ENCODE results near the gene TEAD1.

The TEAD1 gene

DNA sequence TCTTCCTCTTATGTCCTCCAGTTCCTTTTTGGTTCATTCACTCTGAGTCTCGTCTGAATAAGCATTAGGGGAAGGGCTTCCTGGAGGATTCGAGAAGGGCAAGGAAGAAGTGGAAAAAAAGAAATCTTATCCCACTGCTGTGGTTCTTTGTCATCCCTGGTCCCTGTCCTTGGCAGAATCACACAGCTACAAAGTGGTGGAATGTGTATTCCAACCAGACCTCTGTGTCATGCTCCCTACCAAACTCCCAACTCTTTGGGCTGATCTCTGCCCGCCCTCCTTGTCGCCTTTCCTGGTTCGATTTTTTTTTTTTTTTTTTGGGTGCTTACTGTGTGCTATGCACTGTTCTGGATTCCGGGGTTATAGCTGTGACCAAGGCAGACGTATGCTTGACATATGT, 61.0 kb downstream of the TEAD1 start:
- TF ChIP-seq, protein P1, sequence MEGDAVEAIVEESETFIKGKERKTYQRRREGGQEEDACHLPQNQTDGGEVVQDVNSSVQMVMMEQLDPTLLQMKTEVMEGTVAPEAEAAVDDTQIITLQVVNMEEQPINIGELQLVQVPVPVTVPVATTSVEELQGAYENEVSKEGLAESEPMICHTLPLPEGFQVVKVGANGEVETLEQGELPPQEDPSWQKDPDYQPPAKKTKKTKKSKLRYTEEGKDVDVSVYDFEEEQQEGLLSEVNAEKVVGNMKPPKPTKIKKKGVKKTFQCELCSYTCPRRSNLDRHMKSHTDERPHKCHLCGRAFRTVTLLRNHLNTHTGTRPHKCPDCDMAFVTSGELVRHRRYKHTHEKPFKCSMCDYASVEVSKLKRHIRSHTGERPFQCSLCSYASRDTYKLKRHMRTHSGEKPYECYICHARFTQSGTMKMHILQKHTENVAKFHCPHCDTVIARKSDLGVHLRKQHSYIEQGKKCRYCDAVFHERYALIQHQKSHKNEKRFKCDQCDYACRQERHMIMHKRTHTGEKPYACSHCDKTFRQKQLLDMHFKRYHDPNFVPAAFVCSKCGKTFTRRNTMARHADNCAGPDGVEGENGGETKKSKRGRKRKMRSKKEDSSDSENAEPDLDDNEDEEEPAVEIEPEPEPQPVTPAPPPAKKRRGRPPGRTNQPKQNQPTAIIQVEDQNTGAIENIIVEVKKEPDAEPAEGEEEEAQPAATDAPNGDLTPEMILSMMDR (IDR thresholded peaks at IDR 0.05; ENCODE audit: low read depth, low read length): no peak

GRCh38 chr11:12737024-12737423, 62.8 kb downstream of the TEAD1 start:
- TF ChIP-seq, protein P1 (IDR thresholded peaks at IDR 0.05; ENCODE audit: low read depth, low read length): no peak
- Histone ChIP-seq H3K9me3 (no peaks in the 10 kb centered on the region), H3K4me1 (peaks cover 3% of the 10 kb centered on the region), H3K27me3 (no peaks in the 10 kb centered on the region), H3K4me3 (ENCODE audit: low read depth, low read length) (no peak overlapping the region), H3K36me3 (no peaks in the 10 kb centered on the region; the same call in 1 of the 2 replicates)
- DNase-seq: no peak

More for the DNA sequence above, 61.0 kb downstream of the TEAD1 start:
- Histone ChIP-seq H3K36me3 (no peaks in the 10 kb centered on the region; the same call in 1 of the 2 replicates), H3K4me1 (peaks cover 3% of the 10 kb centered on the region), H3K27me3 (no peaks in the 10 kb centered on the region), H3K9me3 (no peaks in the 10 kb centered on the region), H3K4me3 (ENCODE audit: low read depth, low read length) (no peak overlapping the region)
- DNase-seq: no peak

GRCh38 chr11:12741671-12742216, 67.5 kb downstream of the TEAD1 start:
- Histone ChIP-seq H3K9me3 (no peaks in the 10 kb centered on the region), H3K27me3 (no peaks in the 10 kb centered on the region), H3K4me3 (ENCODE audit: low read depth, low read length) (no peak overlapping the region), H3K4me1 (peaks cover 5% of the 10 kb centered on the region; the same call in 1 of the 2 replicates), H3K36me3 (no peaks in the 10 kb centered on the region)
- TF ChIP-seq, protein P1 (IDR thresholded peaks at IDR 0.05; ENCODE audit: low read depth, low read length): no peak
- no peak for DNase-seq

DNA sequence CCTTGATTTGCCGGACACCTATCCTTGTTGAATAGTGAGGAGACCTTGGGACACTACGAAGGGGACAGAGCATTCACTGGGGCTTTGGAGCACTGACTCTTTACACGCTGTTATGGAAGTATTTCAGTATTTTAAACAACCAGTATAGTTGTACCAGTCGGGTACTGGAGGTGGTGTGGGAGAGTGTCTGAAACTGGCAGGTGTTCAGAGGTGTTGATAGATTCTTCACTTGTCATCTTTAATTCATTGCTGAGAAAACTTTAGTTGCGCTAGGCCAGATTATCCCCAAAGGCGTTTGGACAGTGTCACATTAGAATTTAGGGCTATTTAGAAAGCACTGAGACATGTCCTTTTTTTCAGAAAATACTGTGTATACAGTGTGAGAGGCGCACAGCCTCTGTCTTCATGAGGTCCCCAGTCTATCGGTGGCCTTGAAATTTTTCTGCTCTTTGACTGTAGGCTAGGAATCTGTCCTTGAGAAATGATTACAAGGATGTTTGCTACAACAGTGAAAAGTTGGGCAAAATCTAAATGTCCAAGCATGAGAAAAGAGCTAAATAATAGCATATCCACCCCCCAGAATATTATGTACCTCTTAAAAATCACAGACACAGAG, 69.7 kb downstream of the TEAD1 start:
- Histone ChIP-seq H3K36me3 (no peaks in the 10 kb centered on the region), H3K9me3 (no peaks in the 10 kb centered on the region), H3K4me1 (peaks cover 7% of the 10 kb centered on the region; the same call in 1 of the 2 replicates), H3K27me3 (no peaks in the 10 kb centered on the region), H3K4me3 (ENCODE audit: low read depth, low read length) (no peak overlapping the region)
- DNase-seq: no peak
- TF ChIP-seq, protein P1 (IDR thresholded peaks at IDR 0.05; ENCODE audit: low read depth, low read length): no peak

DNA sequence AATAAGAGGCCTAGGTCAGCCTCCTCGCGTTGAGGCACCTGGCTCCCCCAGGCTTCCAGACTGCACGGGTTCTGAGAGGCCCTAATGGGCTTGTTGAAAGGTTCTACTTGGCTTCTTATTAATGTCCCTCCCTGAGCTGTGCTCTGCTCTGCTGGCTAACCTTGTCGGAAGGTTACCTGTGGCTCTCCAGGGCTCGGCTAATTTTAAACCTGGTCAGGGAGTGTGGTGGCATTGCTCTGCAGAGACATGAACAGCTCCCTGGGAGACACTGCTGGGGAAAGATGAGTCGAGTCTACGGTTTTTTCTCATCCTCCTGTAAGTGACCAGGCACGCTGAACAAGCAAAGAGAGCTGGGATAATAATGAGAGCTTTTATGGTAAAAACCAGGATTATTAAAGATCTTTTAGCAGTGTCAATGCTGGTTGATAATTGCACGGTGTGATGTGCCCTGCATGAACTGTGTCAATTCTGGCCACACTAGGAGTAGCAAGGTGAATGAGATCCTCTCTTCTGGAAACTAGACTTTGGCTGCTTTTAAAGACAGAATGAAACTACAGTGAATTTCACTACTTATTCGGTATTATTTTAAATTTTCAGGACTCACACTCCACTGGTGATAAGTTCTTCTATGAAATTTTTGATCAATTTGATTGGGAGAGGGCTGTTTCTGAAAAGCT, 70.7 kb downstream of the TEAD1 start:
- TF ChIP-seq, protein P1 (IDR thresholded peaks at IDR 0.05; ENCODE audit: low read depth, low read length): no peak
- H3K27me3 ChIP-seq: no peaks in the 10 kb centered on the region
- H3K36me3 ChIP-seq: no peaks in the 10 kb centered on the region
- no peak overlapping the region for H3K4me3 ChIP-seq (ENCODE audit: low read depth, low read length)
- DNase-seq: peak; percentile 19
- H3K9me3 ChIP-seq: no peaks in the 10 kb centered on the region
- H3K4me1 ChIP-seq: peaks cover 7% of the 10 kb centered on the region; the same call in 1 of the 2 replicates

- H3K4me3 ChIP-seq (ENCODE audit: low read depth, low read length): no peak overlapping the region
- no peaks in the 10 kb centered on the region for H3K9me3 ChIP-seq
- peaks cover 7% of the 10 kb centered on the region; the same call in 1 of the 2 replicates for H3K4me1 ChIP-seq
- DNase-seq: no peak
- H3K36me3 ChIP-seq: no peaks in the 10 kb centered on the region
- TF ChIP-seq, protein P1 (IDR thresholded peaks at IDR 0.05; ENCODE audit: low read depth, low read length): no peak
- no peaks in the 10 kb centered on the region for H3K27me3 ChIP-seq
Measured at GRCh38 chr11:12745787-12746186, 71.6 kb downstream of the TEAD1 start.

All from BE2C (cell line).